ENCODE data around the gene EPAS1.

The EPAS1 gene

GRCh38 chr2:46302005-46302695 lies 4.9 kb downstream of the EPAS1 start:
- DNase-seq (ENCODE audit: low read depth): no peak

- no peak for DNase-seq (ENCODE audit: low read depth)
Measured at GRCh38 chr2:46303233-46303632, 6.0 kb downstream of the EPAS1 start.

DNA sequence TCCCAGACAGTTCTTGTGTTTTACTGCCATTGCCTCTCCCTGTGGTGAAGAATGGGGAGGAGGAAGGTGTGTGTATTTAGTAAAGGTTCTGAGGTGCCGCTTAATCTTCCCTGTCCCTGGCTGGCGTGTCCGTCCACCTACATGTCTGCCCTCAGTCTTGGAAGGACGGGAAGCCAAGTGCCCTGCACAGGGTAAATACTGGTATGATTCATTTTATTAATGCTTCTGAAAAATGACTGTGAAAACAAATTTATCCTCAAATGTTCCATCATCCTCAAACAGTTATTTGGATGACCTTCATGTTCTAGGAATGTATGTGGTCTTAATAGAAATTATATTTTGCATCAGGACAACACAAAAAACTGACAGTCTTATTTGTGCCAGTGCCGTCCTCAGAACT lies 6.6 kb downstream of the EPAS1 start:
- no peak for DNase-seq (ENCODE audit: low read depth)

DNA sequence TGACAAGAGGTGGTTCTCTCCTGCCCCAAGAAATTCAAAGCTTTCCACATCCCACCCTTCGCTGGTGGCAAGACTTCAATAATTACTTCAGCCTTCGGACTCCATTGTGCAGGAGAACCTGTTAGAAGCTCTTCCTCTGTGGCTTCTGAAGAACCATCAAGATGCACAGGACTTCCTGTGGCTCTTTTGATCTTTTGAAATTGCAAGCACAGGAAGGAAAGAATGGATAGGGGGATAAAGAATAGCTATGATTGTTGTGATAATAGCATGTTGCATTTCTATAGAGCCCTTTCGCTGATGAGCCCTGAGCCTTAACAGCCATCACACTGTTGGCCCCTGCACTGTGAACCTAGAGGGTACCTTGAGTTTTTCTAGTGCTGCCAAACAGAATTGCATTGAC lies 7.4 kb downstream of the EPAS1 start:
- DNase-seq (ENCODE audit: low read depth): no peak

DNA sequence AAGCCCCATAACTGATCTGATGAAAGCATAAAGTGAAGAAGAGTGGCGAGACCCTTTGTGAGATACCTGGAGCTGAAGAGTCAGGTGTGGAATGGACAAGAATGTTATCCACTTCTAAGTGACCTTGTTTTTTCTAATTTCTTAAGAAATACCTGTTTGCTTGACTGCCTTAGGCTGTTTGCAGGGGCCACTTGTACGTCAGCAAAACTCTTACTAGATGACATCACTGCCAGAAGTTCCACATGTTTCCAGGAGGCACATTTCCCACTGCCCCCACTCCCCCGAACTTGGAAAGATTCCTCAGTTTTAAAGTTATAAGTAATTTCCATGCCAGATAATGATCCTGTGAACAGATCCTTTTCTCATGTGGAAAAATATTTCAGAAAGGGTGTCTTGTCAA lies 8.0 kb downstream of the EPAS1 start:
- no peak for DNase-seq (ENCODE audit: low read depth)

DNA sequence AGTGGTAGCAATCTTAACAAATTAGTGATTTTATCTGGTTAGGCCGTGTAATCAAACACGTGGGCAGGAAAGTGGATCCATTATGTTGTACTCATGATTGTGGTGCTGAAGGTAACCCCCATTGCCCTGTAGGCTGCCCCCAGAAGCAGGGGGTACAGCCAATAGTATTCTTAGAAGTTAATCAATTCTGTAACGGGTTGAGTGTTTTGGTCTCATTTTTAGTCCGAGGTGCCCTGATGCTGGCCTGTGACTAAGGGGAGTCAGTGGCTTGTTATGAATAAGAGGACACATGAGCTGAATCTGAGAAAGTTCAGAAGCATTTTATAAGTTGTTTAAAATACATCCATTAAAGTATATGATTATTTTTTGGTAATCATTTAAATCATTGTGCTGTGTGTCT lies 8.6 kb downstream of the EPAS1 start:
- no peak for DNase-seq (ENCODE audit: low read depth)

GRCh38 chr2:46306330-46306751 lies 9.1 kb downstream of the EPAS1 start:
- DNase-seq (ENCODE audit: low read depth): no peak

DNA sequence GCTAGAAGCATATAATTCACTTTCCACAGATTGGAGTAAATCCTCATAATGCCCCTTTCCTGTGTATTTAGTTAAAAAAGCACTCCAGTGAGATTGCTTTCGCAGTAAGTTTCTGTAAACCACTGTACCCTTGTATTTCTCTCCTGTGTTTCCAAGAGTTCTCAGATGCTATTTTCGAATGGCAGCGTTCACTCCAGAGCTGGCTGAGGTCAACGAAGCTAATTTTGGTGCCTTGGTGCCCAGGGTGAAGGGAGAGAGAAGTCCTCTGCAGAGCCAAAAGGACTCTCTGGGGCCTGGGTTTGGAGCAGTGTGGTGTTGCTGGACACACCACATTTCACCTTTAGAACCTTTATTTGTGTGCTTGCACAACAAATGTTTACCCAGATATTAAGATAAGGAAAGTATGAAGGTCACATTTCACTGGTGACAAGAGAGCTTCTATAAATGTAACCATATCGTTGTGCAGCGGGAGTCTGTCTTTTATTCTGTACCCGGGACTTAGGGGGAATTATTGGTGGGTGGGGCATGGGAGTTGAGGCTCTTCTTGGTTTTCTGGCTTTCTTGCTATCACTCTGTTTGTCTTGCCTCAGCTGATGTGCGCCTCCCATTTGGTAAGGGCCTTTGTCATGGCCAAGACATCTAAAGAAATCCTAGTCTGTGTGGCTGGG lies 9.9 kb downstream of the EPAS1 start:
- DNase-seq (ENCODE audit: low read depth): no peak

- no peak for DNase-seq (ENCODE audit: low read depth)
Measured at GRCh38 chr2:46308081-46308480, 10.9 kb downstream of the EPAS1 start.

GRCh38 chr2:46308629-46309028 lies 11.4 kb downstream of the EPAS1 start:
- DNase-seq (ENCODE audit: low read depth): no peak

- DNase-seq (ENCODE audit: low read depth): no peak
Measured at GRCh38 chr2:46309052-46309953, 12.1 kb downstream of the EPAS1 start.

DNA sequence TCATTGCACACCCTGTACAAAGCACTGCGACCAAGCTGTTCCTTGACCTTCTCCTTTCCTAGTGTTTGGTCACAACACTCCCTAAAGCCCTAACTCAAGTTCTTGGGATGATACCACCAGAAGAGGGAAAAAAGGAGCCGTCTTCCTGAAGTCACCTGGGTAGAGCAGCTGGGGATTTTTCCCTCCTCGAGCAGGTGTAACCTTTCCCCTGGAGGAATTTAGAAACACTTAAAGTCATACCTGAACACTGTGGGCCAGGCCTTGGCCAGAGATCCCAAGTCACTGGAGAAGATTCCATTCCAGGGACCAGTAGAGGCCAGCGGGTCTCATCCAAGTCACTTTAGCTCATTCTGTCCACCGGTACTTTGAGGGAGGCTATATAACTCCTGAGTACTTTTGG lies 13.2 kb downstream of the EPAS1 start:
- no peak for DNase-seq (ENCODE audit: low read depth)

DNA sequence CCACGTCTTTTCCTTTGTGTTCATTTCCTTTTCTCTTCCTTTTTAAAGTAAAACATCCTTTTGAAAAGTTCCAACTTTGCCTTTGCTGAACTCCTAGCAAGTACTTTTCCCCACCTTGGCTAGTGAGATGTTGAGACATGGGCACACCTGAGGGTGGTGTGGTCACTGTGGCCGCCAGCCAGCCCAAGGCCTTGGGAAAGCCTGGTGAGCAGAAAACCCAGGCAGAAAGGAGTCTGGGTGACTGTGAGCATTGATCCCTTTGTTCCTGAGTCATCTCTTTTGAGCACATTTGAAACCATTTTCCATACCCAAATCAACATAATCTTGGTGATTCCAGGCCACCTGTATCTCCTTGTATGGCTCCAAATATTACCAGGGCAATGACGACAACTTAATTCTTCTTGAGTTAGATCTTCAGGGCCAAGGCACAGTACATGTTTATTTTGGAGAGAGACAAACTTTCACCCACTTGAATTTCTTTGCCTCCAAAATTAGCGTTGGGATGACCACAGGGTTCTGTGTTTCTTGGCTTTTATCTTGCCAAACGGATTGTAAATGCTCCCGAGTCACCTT lies 14.5 kb downstream of the EPAS1 start:
- DNase-seq (ENCODE audit: low read depth): no peak

DNA sequence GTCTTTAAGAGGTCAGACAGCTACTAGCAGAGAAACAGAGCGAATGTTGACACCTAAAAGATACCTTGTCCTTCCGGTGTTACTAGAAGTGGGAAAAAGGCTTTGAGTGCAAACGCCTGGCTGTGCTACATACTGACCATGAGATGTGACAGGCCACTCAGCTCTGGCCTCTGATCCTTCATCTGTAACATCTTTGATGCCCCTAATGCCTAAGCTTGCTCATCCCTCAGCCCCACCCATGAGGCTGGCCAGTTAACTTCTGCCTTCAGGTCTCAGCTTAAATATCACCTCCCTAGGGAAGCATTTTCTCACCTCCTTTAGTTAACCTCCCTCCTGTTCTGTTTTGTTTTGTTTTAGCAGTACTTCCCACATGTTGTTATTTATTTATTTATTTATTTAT lies 15.9 kb downstream of the EPAS1 start:
- DNase-seq (ENCODE audit: low read depth): no peak

- DNase-seq (ENCODE audit: low read depth): no peak
Measured at GRCh38 chr2:46314065-46314835, 17.0 kb downstream of the EPAS1 start.

- DNase-seq (ENCODE audit: low read depth): no peak
Measured at GRCh38 chr2:46315103-46315890, 18.1 kb downstream of the EPAS1 start.

DNA sequence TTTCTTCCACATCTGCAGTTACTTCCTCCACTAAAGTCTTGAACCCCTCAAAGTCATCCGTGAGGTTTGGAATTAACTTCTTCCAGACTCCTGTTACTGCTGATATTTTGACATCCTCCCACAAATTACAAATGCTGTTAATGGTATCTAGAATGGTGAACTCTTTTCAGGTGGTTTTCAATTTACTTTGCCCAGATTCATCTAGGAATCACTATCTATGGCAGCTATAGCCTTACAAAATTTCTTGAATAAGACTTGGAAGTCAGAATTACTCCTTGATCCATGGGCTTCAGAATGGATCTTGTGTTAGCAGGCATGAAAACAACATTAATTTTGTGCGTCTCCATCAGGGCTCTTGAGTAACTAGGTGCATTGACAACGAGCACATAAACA lies 19.9 kb downstream of the EPAS1 start:
- no peak for DNase-seq (ENCODE audit: low read depth)

DNA sequence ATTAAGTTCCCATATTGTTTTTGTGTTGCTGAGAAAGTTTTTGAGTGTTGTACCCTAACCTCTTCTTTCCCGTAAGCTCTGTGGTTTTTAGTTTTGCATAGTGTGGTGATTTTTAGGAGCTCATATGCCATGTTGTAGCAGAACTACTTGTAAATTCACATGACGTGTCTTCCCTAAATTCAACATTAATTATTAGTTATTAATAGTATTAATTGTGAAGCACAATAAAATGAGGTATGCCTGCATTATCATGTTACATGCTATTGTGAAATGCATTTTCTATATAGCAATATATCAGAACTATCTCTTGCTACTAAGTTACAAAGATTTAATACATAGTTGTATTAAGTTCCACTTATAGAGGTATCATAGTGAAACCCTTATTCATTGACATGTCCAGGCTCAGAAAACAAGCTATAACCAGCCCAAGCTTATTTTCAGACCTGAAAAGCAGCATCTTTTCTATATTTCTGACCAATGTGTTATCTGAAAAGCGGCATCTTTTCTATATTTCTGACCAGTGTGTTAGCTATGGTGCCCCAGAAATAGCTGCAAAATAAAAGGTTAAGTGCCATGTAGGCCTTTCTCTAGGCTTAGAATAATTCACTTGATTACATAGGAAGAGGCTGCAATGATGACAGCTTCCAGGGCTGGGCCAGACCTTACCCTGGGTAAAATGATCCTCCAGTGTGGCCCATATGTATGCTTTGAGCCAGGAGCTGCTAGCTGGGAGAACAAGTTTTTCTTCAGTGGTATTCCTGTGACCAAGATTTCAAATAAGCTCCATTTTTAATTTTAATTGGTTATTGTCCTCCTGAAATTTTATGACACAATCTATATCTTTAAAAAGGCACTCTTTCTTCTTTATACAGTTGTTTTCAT lies 21.6 kb downstream of the EPAS1 start:
- no peak for DNase-seq (ENCODE audit: low read depth)

GRCh38 chr2:46319711-46320110 lies 22.5 kb downstream of the EPAS1 start:
- DNase-seq (ENCODE audit: low read depth): no peak

- no peak for DNase-seq (ENCODE audit: low read depth)
Measured at GRCh38 chr2:46320141-46320567, 22.9 kb downstream of the EPAS1 start.
